HuH-7.5 (cell line): ENCODE measurements around the gene LITAF.
"Not testable (repeated sequence)": the region's sequence is repeated elsewhere in the genome, so short reads cannot be mapped to it uniquely, and the experiment has no call there.

Source experiments
- DNase-seq: peaks from one replicate; pipeline ENCODE4 v3.0.0; 2011; ENCODE audit warnings: low spot score

Gene LITAF

GRCh38 chr16:11572301-11572995 lies 14.3 kb downstream of the LITAF start:
- no peak for DNase-seq

- no peak for DNase-seq
Observed at GRCh38 chr16:11571549-11571948, 15.2 kb downstream of the LITAF start.

GRCh38 chr16:11570806-11571205 lies 15.9 kb downstream of the LITAF start:
- no peak for DNase-seq

- DNase-seq, result no peak
Observed at GRCh38 chr16:11570258-11570657, 16.5 kb downstream of the LITAF start.

- DNase-seq, result no peak
Observed at GRCh38 chr16:11566398-11566797, 20.3 kb downstream of the LITAF start.

- no peak for DNase-seq
Observed at GRCh38 chr16:11565665-11566064, 21.1 kb downstream of the LITAF start.

- DNase-seq, result no peak
Observed at GRCh38 chr16:11564046-11564926, 22.4 kb downstream of the LITAF start.

GRCh38 chr16:11563493-11564040 lies 23.2 kb downstream of the LITAF start:
- DNase-seq, result no peak

GRCh38 chr16:11562941-11563340 lies 23.8 kb downstream of the LITAF start:
- DNase-seq, result no peak

- DNase-seq, result no peak
Observed at GRCh38 chr16:11562411-11562810, 24.3 kb downstream of the LITAF start.

- no peak for DNase-seq
Observed at GRCh38 chr16:11561856-11562255, 24.9 kb downstream of the LITAF start.

- no peak for DNase-seq
Observed at GRCh38 chr16:11561454-11561805, 25.3 kb downstream of the LITAF start.

- no peak for DNase-seq
Observed at GRCh38 chr16:11560701-11561453, 25.8 kb downstream of the LITAF start.

GRCh38 chr16:11558308-11558823 lies 28.4 kb downstream of the LITAF start:
- DNase-seq, result not testable (repeated sequence)

- no peak for DNase-seq
Observed at GRCh38 chr16:11557801-11558200, 28.9 kb downstream of the LITAF start.

- no peak for DNase-seq
Observed at GRCh38 chr16:11556945-11557720, 29.6 kb downstream of the LITAF start.

GRCh38 chr16:11556214-11556819 lies 30.4 kb downstream of the LITAF start:
- no peak for DNase-seq

- no peak for DNase-seq
Observed at GRCh38 chr16:11554053-11554452, 32.7 kb downstream of the LITAF start.

GRCh38 chr16:11553371-11553770 lies 33.3 kb downstream of the LITAF start:
- no peak for DNase-seq

GRCh38 chr16:11552440-11552839 lies 34.3 kb downstream of the LITAF start:
- no peak for DNase-seq

- no peak for DNase-seq
Observed at GRCh38 chr16:11551842-11552241, 34.9 kb downstream of the LITAF start.
